Lower lobe of right lung (tissue), 2 donors: Measurements from ENCODE around the gene NR3C1. TPM values are rescaled to one million over a fixed set of nuclear protein-coding genes. Genes with fewer than 3 reads are reported as not detected.

Experiments used
- ATAC-seq, 2 donors: fragments of 200-7000 bp; cut with Tn5 transposase; one replicate each; pipeline ENCODE4 v1.9.1; 2020 to 2022; ENCODE audit warnings: mild to moderate bottlenecking in 2 of 2, moderate library complexity in 2 of 2
- DNase-seq: peaks from one replicate; pipeline ENCODE4 v3.0.0-alpha.2; 2020
- H3K27ac ChIP-seq: fragments of 200-600 bp; one replicate; pipeline ENCODE4 v1.8.0; 2022
- H3K27me3 ChIP-seq: fragments of 200-600 bp; one replicate; pipeline ENCODE4 v1.8.0; 2022; ENCODE audit warnings: low read depth
- H3K36me3 ChIP-seq: fragments of 200-600 bp; one replicate; pipeline ENCODE4 v1.8.0; 2022; ENCODE audit warnings: mild to moderate bottlenecking
- H3K4me1 ChIP-seq: fragments of 200-600 bp; one replicate; pipeline ENCODE4 v1.8.0; 2022
- H3K4me3 ChIP-seq: fragments of 200-600 bp; one replicate; pipeline ENCODE4 v1.8.0; 2022; ENCODE audit warnings: mild to moderate bottlenecking
- H3K9me3 ChIP-seq: fragments of 200-600 bp; one replicate; pipeline ENCODE4 v1.8.0; 2022
- CTCF ChIP-seq: fragments of 200-600 bp; IDR thresholded peaks from one replicate; pipeline ENCODE4 v1.8.0; 2022; ENCODE audit warnings: antibody characterized with exemption, mild to moderate bottlenecking
- intact Hi-C: fragments of 100-400 bp; cut with DNase I; formaldehyde crosslinking; loops from one replicate; pipeline ENCODE4 v1.11.0; 2022
- total RNA-seq: library from RNA; stranded (reverse); fragmentation: NEBNext Ultra II Directional; extraction: Animal tissue kit (Norgen Biotek cat#: 25700); gene quantifications from one replicate; pipeline ENCODE4 v1.2.1, GENCODE V29; 2021
- donor health status: DM: no; HTN: yes; CAD: no; lungs with severe emphysema.

The NR3C1 gene
- total RNA-seq, 1 donor from 2014 or later: 110 TPM

GRCh38 chr5:143445776-143446175 lies 42.3 kb upstream of the NR3C1 start:
- no peak overlapping the region for H3K4me3 ChIP-seq
- no peak for TF ChIP-seq CTCF
- no peaks in the 10 kb centered on the region for H3K4me1 ChIP-seq
- H3K9me3 ChIP-seq: no peaks in the 10 kb centered on the region
- H3K27me3 ChIP-seq: no peaks in the 10 kb centered on the region
- ATAC-seq: no peak
- H3K36me3 ChIP-seq: no peaks in the 10 kb centered on the region
- intact Hi-C loops: no loop called here
- DNase-seq: no peak
- H3K27ac ChIP-seq: no peak overlapping the region

GRCh38 chr5:143443330-143443729 lies 39.8 kb upstream of the NR3C1 start:
- Histone ChIP-seq H3K9me3 (no peaks in the 10 kb centered on the region), H3K27me3 (no peaks in the 10 kb centered on the region), H3K27ac (no peak overlapping the region), H3K4me1 (no peaks in the 10 kb centered on the region), H3K36me3 (no peaks in the 10 kb centered on the region), H3K4me3 (no peak overlapping the region)
- no peak for TF ChIP-seq CTCF
- ATAC-seq (no peak), DNase-seq (no peak)
- intact Hi-C loops: no loop called here

- TF ChIP-seq CTCF: no peak
- intact Hi-C loops: no loop called here
- Histone ChIP-seq H3K9me3 (no peaks in the 10 kb centered on the region), H3K4me3 (no peak overlapping the region), H3K36me3 (no peaks in the 10 kb centered on the region), H3K27ac (no peak overlapping the region), H3K4me1 (no peaks in the 10 kb centered on the region), H3K27me3 (no peaks in the 10 kb centered on the region)
- no peak for DNase-seq
- ATAC-seq: no peak
Observed at GRCh38 chr5:143442385-143442784, 38.9 kb upstream of the NR3C1 start.

- no peaks in the 10 kb centered on the region for H3K36me3 ChIP-seq
- ATAC-seq (no peak), DNase-seq (no peak)
- no peak for TF ChIP-seq CTCF
- intact Hi-C loops: no loop called here
- H3K27ac ChIP-seq: no peak overlapping the region
- H3K4me3 ChIP-seq: no peak overlapping the region
- H3K9me3 ChIP-seq: no peaks in the 10 kb centered on the region
- no peaks in the 10 kb centered on the region for H3K27me3 ChIP-seq
- H3K4me1 ChIP-seq: no peaks in the 10 kb centered on the region
Observed at GRCh38 chr5:143440448-143441115, 37.1 kb upstream of the NR3C1 start.

GRCh38 chr5:143437666-143438273 lies 34.3 kb upstream of the NR3C1 start:
- no peaks in the 10 kb centered on the region for H3K36me3 ChIP-seq
- H3K27me3 ChIP-seq: no peaks in the 10 kb centered on the region
- TF ChIP-seq CTCF: no peak
- DNase-seq (no peak), ATAC-seq (no peak)
- intact Hi-C loops: no loop called here
- H3K4me3 ChIP-seq: no peak overlapping the region
- H3K27ac ChIP-seq: no peak overlapping the region
- H3K9me3 ChIP-seq: no peaks in the 10 kb centered on the region
- H3K4me1 ChIP-seq: peaks cover 5% of the 10 kb centered on the region
